T-helper 22 cell (primary cell): ENCODE measurements around the gene ATG2B.

ENCODE experiments used
- DNase-seq: peaks from one replicate; pipeline ENCODE4 v3.0.0-alpha.2; 2020; ENCODE audit warnings: low read depth

ATG2B gene

GRCh38 chr14:96362965-96363750 is at the start of gene ATG2B, which contains the start of gene GSKIP:
ATG2B (minus strand) TSS chr14:96363341; CDS start chr14:96362976, 365 bp downstream.
GSKIP (plus strand) TSS chr14:96363526; CDS start chr14:96382248, 18,722 bp downstream.
- DNase-seq = peak; percentile 94

- DNase-seq = no peak
These were observed 47.0 kb upstream of the ATG2B start for GRCh38 chr14:96410119-96410518.

GRCh38 chr14:96409701-96410100 is 46.6 kb upstream of the ATG2B start:
- no peak for DNase-seq

GRCh38 chr14:96408608-96409007 is 45.5 kb upstream of the ATG2B start:
- DNase-seq = no peak

GRCh38 chr14:96407935-96408570 is 44.9 kb upstream of the ATG2B start:
- DNase-seq = no peak

GRCh38 chr14:96405677-96406076 is 42.5 kb upstream of the ATG2B start:
- DNase-seq = no peak

GRCh38 chr14:96403409-96403808 is 40.3 kb upstream of the ATG2B start:
- no peak for DNase-seq

GRCh38 chr14:96400495-96400894 is 37.4 kb upstream of the ATG2B start:
- no peak for DNase-seq

- no peak for DNase-seq
These were observed 36.3 kb upstream of the ATG2B start for GRCh38 chr14:96399405-96399804.

GRCh38 chr14:96398921-96399320 is 35.8 kb upstream of the ATG2B start:
- no peak for DNase-seq

GRCh38 chr14:96398432-96398831 is 35.3 kb upstream of the ATG2B start:
- DNase-seq = no peak

GRCh38 chr14:96394047-96394815 is 31.1 kb upstream of the ATG2B start:
- DNase-seq = no peak

GRCh38 chr14:96393071-96393691 is 30.0 kb upstream of the ATG2B start:
- no peak for DNase-seq

GRCh38 chr14:96391293-96392118 is 28.4 kb upstream of the ATG2B start:
- DNase-seq = peak; percentile 97

GRCh38 chr14:96390965-96391292 is 27.8 kb upstream of the ATG2B start:
- DNase-seq = no peak

GRCh38 chr14:96385385-96385784 is 22.2 kb upstream of the ATG2B start:
- DNase-seq = no peak

GRCh38 chr14:96384740-96385139 is 21.6 kb upstream of the ATG2B start:
- DNase-seq = no peak

GRCh38 chr14:96384053-96384452 is 20.9 kb upstream of the ATG2B start:
- DNase-seq = no peak

- no peak for DNase-seq
These were observed 20.3 kb upstream of the ATG2B start for GRCh38 chr14:96383445-96383844.

- DNase-seq = no peak
These were observed 17.6 kb upstream of the ATG2B start for GRCh38 chr14:96380735-96381134.

- no peak for DNase-seq
These were observed 13.0 kb upstream of the ATG2B start for GRCh38 chr14:96376093-96376492.

- no peak for DNase-seq
These were observed 10.4 kb upstream of the ATG2B start for GRCh38 chr14:96373538-96373937.
